Stimulated activated CD8-positive, alpha-beta memory T cell treated with anti-CD3 and anti-CD28 coated beads, Interleukin-2, amount 100 ng/mL, for 1 hour (primary cell): Measurements from ENCODE around the gene HOXC11.

Experiments
- DNase-seq, 2 donors: peaks; one replicate each; pipeline ENCODE4 v3.0.0-alpha.2; 2020; ENCODE audit warnings: low read depth in 2 of 2

HOXC11 gene

GRCh38 chr12:54009171-54010052, 36.5 kb downstream of the HOXC11 start:
- DNase-seq, result no peak

DNA sequence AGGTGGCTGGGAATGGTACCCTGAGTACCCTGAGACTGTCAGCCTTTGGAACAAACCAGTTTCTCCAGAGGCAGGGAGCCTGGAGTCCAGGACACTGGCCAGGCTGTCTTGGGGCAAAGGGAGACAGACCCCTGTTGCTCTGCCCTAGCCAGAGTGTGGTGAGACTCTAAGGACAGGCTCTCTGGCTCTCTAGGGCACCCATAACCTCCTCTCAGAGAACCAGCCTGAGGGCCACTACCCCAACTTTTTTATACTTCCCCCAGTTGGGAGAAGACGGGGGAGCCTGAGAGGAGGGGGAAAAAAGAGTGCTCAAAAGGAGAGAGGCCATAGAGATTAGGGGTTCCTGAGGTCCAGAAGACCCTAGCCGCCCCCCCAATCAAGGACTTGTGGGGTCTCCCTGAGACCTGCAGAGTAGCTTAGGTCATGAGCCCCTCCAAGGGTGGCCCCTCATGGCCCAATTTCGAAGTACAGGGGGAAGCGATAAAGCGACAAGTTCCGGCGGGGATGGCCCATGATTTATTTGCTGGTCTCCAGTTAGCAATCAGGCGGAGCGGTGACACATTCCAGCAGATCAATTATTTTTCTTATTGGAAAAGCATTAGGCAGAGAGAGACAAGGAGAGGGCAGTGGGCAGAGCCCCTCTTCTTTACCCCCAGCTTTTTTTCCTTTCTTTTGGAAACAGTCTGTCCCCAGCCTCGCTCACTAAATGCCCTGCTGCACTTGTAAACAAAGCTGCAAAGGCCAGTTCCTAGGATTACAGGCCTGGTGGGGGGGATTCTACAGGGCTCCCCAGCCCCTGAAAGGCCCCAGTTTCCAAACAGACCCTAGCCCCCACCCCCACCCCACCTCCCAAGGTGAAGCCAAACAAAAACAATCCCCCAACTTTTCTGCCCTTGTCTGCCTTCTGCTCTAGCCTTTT, 37.4 kb downstream of the HOXC11 start:
- no peak for DNase-seq

DNA sequence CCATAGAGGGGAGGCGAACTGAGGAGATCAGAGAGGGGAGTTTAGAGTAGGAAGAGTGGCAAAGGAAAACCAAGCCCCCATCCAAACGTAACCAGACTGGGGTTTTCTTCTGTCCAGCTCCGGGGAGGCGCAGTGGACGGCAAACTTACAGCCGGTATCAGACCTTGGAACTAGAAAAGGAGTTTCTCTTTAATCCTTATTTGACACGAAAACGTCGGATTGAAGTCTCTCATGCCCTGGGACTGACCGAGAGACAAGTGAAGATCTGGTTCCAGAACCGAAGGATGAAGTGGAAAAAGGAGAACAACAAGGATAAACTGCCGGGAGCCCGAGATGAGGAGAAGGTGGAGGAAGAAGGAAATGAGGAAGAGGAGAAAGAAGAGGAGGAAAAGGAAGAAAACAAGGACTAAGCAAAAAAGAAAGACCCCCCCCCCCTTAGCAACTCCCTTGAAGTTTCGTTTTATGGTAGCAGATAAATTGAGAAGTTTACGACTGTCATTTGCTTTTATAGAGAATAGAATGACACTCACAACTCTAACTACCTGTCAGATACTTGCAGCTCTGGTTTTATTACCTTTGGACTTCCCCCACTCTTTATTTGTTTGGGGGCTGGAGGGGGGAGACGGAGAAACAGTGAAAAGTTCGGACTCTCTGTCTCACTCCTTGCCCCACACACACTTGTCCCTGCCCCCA, 38.2 kb downstream of the HOXC11 start:
- no peak for DNase-seq

DNA sequence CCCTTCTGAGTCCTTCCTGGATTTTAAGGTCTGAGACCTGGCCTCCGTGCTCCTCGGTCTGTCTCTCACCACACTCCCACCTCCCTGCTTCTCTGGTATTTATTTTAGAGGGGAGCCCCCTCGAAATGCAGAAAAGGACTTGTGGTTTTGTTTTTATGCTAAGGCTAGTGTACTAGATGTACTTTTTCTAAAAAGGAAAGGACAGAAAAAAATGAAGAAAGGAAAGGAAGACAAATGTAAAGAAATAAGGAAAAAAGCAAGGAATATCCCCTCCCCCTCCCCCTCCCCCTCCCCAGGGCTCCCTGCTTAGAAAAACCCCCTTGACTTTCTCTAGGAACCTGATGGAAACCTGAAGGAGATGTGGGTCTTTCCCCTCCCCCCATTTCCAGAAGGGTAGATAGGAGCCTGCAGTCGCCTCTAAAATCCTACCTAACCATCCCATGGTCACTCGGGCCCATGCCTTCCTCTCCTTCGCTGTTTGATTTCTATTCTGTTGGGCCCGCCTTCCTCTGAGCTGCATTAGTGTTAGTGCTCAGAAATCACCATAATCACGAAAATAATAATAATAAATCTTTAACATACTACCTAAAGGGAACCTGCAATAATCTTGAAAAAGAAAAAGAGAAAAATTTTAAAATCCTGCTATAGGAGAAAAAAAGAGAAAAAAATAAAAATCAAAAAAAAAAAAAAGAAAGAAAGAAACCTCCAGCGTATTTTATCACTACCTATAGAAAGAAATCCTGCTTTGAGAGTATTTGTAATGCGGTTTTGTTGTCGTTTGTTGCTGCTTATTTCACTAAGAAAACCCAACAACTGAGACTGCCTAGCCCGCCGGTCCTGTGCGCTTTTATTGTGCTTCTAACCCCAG, 39.0 kb downstream of the HOXC11 start:
- DNase-seq, result no peak

- no peak for DNase-seq
Observed at GRCh38 chr12:54012631-54013409, 39.9 kb downstream of the HOXC11 start.

GRCh38 chr12:54014377-54015017, 41.6 kb downstream of the HOXC11 start:
- DNase-seq, result no peak

- no peak for DNase-seq
Observed at GRCh38 chr12:54015018-54015931, 42.3 kb downstream of the HOXC11 start.

- no peak for DNase-seq
Observed at GRCh38 chr12:54016051-54016450, 43.1 kb downstream of the HOXC11 start.

DNA sequence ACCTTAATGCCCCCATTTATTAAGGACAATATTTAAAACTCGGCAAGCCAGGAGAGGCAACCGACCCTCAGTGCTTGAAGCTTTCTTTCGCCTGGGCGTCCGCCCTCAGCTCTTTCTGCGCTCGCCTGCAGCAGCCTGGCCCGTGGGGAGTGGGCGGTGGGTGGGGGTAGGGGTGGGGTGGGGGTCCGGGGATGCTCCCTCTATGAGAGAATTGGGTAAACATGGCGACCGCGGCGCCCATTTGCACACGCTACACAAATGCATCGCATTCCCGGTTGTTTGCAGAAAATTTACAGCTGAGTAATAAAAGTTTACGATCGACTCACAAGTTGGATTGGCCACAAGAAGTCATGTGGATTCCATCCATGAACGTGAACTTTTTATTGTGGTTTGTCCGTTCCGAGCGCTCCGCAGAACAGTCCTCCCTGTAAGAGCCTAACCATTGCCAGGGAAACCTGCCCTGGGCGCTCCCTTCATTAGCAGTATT, 43.6 kb downstream of the HOXC11 start:
- no peak for DNase-seq

GRCh38 chr12:54017027-54017788, 44.3 kb downstream of the HOXC11 start:
- DNase-seq, result no peak

DNA sequence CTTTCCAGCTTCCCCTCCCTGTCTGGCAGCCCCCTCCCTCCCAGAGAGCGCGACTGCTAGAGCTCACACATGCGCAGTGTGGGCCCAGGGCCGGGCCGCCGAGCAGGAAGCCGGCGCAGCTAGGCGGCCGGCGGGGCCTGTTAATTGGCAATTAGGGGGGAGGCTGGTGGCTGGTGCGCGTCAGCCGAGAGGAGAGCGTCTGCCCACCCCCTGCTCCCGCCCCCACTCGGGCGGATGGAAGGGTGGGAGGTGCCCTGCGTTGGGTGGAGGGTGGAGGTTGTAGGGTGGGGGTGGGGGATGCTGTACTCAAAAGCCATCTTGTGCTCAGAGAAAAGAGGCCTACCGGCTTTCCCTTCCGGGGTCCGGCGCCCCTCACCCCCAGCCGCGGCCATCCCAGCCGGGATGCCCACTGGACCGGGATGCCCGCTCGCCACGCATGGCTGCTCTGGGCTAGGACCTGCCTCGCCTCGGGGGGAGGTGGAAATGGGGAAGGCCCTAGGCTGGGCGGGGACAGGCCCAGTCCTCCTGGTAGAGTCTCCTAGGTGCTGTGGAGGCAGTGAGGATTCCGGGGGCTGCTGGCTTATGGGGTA, 45.0 kb downstream of the HOXC11 start:
- DNase-seq, result peak; percentile 35 to 63

DNA sequence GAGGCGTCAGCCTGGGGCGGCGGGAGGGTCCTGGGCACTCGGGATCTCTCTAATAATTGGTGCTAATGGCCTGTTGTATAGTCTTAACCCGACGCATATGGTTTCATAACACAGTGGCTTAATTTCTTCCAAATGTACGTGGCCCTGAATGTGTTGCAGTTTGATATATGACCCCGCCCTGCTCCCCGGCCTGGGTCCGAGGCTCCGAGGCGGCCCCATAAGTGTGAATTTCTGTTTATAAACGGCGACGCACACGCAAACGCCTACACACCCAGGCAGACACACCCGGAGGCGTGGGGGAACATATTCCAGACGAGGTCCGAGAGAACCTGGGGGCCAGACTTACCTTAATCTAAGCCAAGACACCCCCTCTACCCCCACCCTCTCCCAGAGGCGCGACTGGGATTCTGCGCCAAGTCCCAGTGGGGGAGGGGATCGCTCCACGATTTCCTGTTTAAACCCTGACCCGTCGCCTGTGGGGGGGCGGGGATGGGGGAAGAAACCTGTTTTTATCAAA, 45.6 kb downstream of the HOXC11 start:
- DNase-seq, result no peak

- DNase-seq, result no peak
Observed at GRCh38 chr12:54019091-54019811, 46.3 kb downstream of the HOXC11 start.

GRCh38 chr12:54019924-54020590, 47.1 kb downstream of the HOXC11 start:
- no peak for DNase-seq

DNA sequence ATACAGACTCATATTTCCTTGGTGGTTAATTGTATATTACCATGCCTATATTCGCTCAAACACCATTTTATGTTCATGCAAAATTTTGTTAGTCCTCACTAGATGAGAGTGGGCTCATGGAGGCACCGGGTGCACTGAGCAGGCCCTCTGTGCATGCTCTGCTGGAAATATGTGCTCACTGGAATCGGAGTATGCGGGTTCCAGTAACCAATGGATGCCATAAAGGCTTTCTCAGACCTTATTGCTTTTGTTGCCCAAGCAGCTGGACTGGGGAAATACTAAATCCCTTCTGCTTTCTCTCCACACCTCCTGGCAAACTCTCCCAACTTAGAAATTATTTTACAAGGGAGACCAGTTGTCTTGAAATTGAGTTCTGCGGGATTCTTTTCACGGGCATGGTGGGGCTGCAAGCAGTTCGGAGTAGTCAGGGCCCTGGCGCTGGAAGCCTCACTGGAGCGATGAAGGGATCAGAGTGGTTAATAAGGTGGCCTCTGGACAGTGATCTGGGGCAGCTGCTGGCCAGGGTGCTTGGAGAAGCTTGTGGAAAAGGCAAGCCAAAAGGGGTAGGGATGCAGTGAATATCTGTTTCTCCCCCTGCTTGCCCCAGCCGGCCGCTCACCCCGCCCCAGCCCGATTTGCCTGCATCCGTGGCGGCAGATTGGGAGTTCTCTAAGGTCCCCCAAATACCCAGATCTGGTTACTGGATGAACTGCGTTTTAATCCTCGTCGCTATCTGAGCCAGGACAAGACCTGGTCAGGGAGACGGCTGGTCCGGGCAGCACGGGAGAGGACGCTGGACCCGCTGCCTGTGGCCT, 47.9 kb downstream of the HOXC11 start:
- DNase-seq, result no peak
